ENCODE results near the gene ACSL1. TPM values are rescaled to one million over a fixed set of nuclear protein-coding genes. Genes with fewer than 3 reads are reported as not detected.

ACSL1 gene
- total RNA-seq, 1 experiment from 2014 or later, result 25.9 TPM

GRCh38 chr4:184722798-184723197 is 103.0 kb downstream of the ACSL1 start:
- no peak for DNase-seq (ENCODE audit: low spot score)

DNA sequence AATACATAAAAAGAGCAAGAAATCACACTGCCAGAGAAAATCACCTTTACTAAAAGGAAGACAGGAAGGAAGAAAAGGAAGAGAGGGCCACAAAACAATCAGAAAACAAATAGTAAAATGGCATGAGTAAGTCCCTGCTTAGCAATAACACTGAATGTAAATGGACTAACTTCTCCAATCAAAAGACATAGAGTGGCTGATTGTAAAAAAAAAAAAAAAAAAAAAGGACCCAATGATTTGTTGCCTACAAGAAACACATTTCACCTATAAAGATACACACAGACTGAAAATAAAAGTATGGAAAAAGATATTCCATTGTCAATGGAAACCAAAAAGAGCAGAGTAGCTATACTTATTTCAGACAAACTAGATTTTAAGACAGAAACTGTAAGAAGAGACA is 104.5 kb downstream of the ACSL1 start:
- DNase-seq (ENCODE audit: low spot score), result no peak

DNA sequence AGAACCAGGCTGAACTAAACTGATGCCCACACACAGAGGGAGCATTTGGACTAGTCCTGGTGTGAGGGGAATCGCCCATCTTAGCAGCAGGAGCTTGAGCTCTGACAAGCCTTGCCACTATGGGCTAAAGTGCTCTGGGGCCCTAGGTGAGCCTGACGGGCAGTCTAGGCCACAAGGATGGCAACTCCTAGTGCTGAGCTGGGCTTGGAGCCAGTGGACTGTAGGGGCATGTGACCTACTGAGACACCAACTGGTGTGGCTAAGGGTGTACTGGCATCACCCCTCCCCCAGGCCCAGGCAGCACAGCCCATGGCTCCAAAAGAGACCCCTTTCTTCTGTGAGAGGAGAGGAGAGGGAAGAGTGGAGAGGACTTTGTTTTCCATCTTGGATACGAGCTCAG is 106.4 kb downstream of the ACSL1 start:
- DNase-seq (ENCODE audit: low spot score), result no peak

- no peak for DNase-seq (ENCODE audit: low spot score)
These were observed 110.2 kb downstream of the ACSL1 start for GRCh38 chr4:184715526-184715925.

DNA sequence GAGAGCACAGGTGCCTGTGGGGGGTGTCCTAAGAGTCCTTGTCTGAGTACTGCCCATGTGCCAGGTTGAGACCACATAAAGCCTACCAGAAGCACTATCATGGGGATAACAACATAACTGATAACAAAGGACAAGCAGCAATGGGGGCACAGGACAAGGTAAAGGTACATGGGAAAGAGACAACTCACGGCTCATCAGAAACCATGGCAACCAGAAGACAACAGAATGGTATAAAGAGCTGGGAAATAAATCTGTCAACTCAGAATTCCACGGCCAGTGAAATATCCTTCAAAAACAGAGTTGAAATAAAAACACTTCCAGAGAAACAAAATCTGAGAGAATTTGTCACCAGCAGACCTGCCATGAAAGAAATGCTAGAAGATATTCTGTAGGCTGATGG is 111.9 kb downstream of the ACSL1 start:
- no peak for DNase-seq (ENCODE audit: low spot score)

GRCh38 chr4:184712322-184712721 is 113.4 kb downstream of the ACSL1 start:
- no peak for DNase-seq (ENCODE audit: low spot score)

GRCh38 chr4:184706453-184706852 is 119.3 kb downstream of the ACSL1 start:
- no peak for DNase-seq (ENCODE audit: low spot score)

GRCh38 chr4:184705692-184706091 is 120.1 kb downstream of the ACSL1 start:
- no peak for DNase-seq (ENCODE audit: low spot score)

Other genes with a start within 250 kb of the ACSL1 start
- gene CASP3, start 176.5 kb downstream of the ACSL1 start, total RNA-seq (2014; rRNA removed; shearing (Covaris generic)), result 57.5 and 57.9 TPM in 2 replicates
- gene PRIMPOL, start 176.2 kb downstream of the ACSL1 start, total RNA-seq (2014; rRNA removed; shearing (Covaris generic)), result 22.5 and 28.4 TPM in 2 replicates
- 92.7 and 103 TPM in 2 replicates for gene CENPU, start 91.9 kb downstream of the ACSL1 start, total RNA-seq (2014; rRNA removed; shearing (Covaris generic))
- gene HELT, start 192.5 kb upstream of the ACSL1 start, total RNA-seq (2014; rRNA removed; shearing (Covaris generic)), result not detected in 2 replicates